K562 (cell line): ENCODE data around the gene MYBPHL. TPM values are rescaled to one million over a fixed set of nuclear protein-coding genes. Genes with fewer than 3 reads are reported as not detected.

ENCODE experiments used
- HMG20B ChIP-seq: fragments of 250-450 bp; sonication (Bioruptor Pico); IDR thresholded peaks from 2 replicates; pipeline ENCODE4 v1.5.0; 2021; ENCODE audit warnings: mild to moderate bottlenecking
- HSF4 ChIP-seq: fragments of 250-450 bp; sonication (Bioruptor Pico); IDR thresholded peaks from 2 replicates; pipeline ENCODE4 v2.1.2; 2022; ENCODE audit warnings: mild to moderate bottlenecking, moderate library complexity, borderline replicate concordance
- MCM3 ChIP-seq: fragments of 450-650 bp; IDR thresholded peaks from 2 replicates; pipeline ENCODE4 v1.6.1; 2016
- PBX2 ChIP-seq, 2 experiments: IDR thresholded peaks in 1 of 2; conservative IDR thresholded peaks in 1 of 2; 2 replicates each; pipeline ENCODE4 v1.6.1; 2016; ENCODE audit warnings: low read depth in 2 of 2, mild to moderate bottlenecking in 1 of 2, missing compliant biosample characterization in 1 of 2, missing genetic modification characterization in 1 of 2, moderate library complexity in 1 of 2
- PHF8 ChIP-seq: fragments of 200-600 bp; sonication (generic); IDR thresholded peaks from 2 replicates; pipeline ENCODE4 v1.6.1; 2012; ENCODE audit warnings: mixed run types, mild to moderate bottlenecking, inconsistent platforms, low read length, moderate library complexity, borderline replicate concordance
- PTTG1 ChIP-seq: fragments of 450-650 bp; IDR thresholded peaks from 2 replicates; pipeline ENCODE4 v1.6.1; 2016; ENCODE audit warnings: low read depth, mild to moderate bottlenecking, missing genetic modification characterization, missing compliant biosample characterization
- SNRNP70 ChIP-seq: fragments of 200-400 bp; formaldehyde crosslinking; optimal IDR thresholded peaks from 2 replicates; pipeline ENCODE3; 2017; ENCODE audit warnings: low read depth, low read length
- SP1 ChIP-seq: sonication (generic); formaldehyde crosslinking; IDR thresholded peaks from 2 replicates; pipeline ENCODE4 v1.8.1; 2022; ENCODE audit warnings: mild to moderate bottlenecking, missing genetic modification reagents
- ZNF175 ChIP-seq: fragments of 200-800 bp; sonication (Bioruptor generic); IDR thresholded peaks from 2 replicates; pipeline ENCODE4 v1.6.1; 2016; ENCODE audit warnings: low read depth, mild to moderate bottlenecking, missing genetic modification characterization, missing compliant biosample characterization
- ZNF3 ChIP-seq: fragments of 250-450 bp; sonication (Bioruptor Pico); IDR thresholded peaks from 2 replicates; pipeline ENCODE4 v1.5.0; 2021; ENCODE audit warnings: mild to moderate bottlenecking, moderate library complexity
- ZNF395 ChIP-seq: fragments of 200-800 bp; sonication (Bioruptor generic); IDR thresholded peaks from 2 replicates; pipeline ENCODE4 v1.6.1; 2017; ENCODE audit warnings: missing genetic modification characterization, missing compliant biosample characterization
- ZNF445 ChIP-seq: fragments of 250-450 bp; sonication (Bioruptor Pico); IDR thresholded peaks from 2 replicates; pipeline ENCODE4 v1.4.0; 2020; ENCODE audit warnings: low read depth, mild to moderate bottlenecking, moderate library complexity
- ZNF561 ChIP-seq: fragments of 450-650 bp; formaldehyde crosslinking; conservative IDR thresholded peaks from 2 replicates; pipeline ENCODE4 v1.4.0; 2020; ENCODE audit warnings: mild to moderate bottlenecking, moderate library complexity
- polyA plus RNA-seq, 8 experiments: library from polyadenylated mRNA; depleted of rRNA in 4 of 8; stranded (reverse) in 5 of 8; unstranded in 3 of 8; fragments of >200 nt; fragmentation: Nextera tagmentation in 2 of 8; fragmentation: Illumina TruSeq in 1 of 8; extraction: Ambion mirVana in 2 of 8; extraction: Trizol in 1 of 8; gene quantifications; 2 replicates each; pipeline versions ENCODE4 v1.2.1 to v1.2.3, GENCODE V29; 2011 to 2014; ENCODE audit warnings: inconsistent platforms in 1 of 8, missing spikeins in 1 of 8
- total RNA-seq, 7 experiments: library from RNA; depleted of rRNA in 6 of 7; stranded (reverse); fragments of >200 nt in 6 of 7; fragmentation: Illumina TruSeq in 2 of 7; extraction: Trizol in 2 of 7; gene quantifications; 2 replicates each; pipeline versions ENCODE4 v1.2.1 to v1.2.3, GENCODE V29; 2011 to 2021; ENCODE audit warnings: low replicate concordance in 1 of 7
- TF ChIP-seq, protein P1 (sequence below), 2 experiments: fragments of 450-650 bp; IDR thresholded peaks; 2 replicates each; pipeline ENCODE4 v1.6.1; 2016
- TF ChIP-seq, protein P2 (sequence below): fragments of 250-450 bp; sonication (Bioruptor Pico); IDR thresholded peaks from 2 replicates; pipeline ENCODE4 v1.4.0; 2020

Gene MYBPHL
- total and polyA plus RNA-seq, 9 of the 15 experiments (the other 6 are each of a cell fraction or from before 2014, with no cell fraction given), result 0.20 to 1.9 (median 0.33) TPM

DNA sequence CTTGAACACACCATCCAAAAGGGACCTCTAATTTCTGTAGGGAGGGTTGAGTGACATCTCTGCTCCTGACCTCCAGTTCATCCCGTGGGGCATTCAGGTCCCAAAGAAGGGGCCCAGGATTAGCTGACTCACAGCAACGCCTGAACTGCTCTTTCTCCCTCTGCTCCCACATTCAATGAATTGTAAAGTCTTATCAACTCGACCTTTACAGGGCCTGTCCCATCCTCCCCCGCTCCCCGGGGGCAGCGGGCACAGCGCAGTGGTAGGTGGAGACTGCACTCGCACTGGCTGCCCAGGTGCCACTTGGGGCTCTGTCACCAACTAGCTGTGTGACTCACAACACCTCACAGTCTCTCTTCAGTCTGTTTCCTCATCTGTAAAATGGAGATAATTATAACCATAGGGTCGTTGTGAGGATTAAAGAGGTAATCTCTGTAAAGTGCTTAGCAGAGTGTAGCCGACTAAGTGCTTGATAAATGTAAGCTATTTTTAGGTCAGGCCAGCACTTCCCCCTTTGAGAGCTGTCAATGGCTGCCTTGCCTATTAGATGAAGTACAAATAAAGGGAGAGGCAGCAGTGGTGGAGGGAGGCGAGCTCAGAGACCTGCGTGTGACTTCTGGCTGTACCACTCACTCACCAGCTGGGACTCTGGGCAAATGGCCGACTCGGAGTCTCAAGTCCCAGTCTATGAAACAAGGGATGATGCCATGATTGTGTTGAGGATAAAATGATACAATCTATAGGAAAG is 637 bp upstream of the MYBPHL start (continued):
- TF ChIP-seq PBX2 (CRISPR knock-in tag; IDR thresholded peaks at IDR 0.05; ENCODE audit: low read depth), result no peak
- TF ChIP-seq PBX2 (tag; conservative IDR thresholded peaks at IDR 0.05; ENCODE audit: low read depth), result peak; percentile 23
- no peak; the same call in 1 of the 2 replicates for TF ChIP-seq PHF8
- TF ChIP-seq ZNF3 (CRISPR knock-in tag), result no peak
- TF ChIP-seq ZNF395 (CRISPR knock-in tag), result no peak
- no peak for TF ChIP-seq ZNF561
- no peak for TF ChIP-seq MCM3
- TF ChIP-seq, protein P1, sequence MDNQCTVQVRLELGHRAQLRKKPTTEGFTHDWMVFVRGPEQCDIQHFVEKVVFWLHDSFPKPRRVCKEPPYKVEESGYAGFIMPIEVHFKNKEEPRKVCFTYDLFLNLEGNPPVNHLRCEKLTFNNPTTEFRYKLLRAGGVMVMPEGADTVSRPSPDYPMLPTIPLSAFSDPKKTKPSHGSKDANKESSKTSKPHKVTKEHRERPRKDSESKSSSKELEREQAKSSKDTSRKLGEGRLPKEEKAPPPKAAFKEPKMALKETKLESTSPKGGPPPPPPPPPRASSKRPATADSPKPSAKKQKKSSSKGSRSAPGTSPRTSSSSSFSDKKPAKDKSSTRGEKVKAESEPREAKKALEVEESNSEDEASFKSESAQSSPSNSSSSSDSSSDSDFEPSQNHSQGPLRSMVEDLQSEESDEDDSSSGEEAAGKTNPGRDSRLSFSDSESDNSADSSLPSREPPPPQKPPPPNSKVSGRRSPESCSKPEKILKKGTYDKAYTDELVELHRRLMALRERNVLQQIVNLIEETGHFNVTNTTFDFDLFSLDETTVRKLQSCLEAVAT (IDR thresholded peaks at IDR 0.05), result no peak
- no peak for TF ChIP-seq PTTG1 (tag)
- no peak for TF ChIP-seq SNRNP70
- peak; percentile 74; the same call in 1 of the 2 replicates for TF ChIP-seq SP1
- TF ChIP-seq ZNF445 (CRISPR knock-in tag), result no peak
- no peak for TF ChIP-seq ZNF175 (CRISPR knock-in tag)
- TF ChIP-seq, protein P2, sequence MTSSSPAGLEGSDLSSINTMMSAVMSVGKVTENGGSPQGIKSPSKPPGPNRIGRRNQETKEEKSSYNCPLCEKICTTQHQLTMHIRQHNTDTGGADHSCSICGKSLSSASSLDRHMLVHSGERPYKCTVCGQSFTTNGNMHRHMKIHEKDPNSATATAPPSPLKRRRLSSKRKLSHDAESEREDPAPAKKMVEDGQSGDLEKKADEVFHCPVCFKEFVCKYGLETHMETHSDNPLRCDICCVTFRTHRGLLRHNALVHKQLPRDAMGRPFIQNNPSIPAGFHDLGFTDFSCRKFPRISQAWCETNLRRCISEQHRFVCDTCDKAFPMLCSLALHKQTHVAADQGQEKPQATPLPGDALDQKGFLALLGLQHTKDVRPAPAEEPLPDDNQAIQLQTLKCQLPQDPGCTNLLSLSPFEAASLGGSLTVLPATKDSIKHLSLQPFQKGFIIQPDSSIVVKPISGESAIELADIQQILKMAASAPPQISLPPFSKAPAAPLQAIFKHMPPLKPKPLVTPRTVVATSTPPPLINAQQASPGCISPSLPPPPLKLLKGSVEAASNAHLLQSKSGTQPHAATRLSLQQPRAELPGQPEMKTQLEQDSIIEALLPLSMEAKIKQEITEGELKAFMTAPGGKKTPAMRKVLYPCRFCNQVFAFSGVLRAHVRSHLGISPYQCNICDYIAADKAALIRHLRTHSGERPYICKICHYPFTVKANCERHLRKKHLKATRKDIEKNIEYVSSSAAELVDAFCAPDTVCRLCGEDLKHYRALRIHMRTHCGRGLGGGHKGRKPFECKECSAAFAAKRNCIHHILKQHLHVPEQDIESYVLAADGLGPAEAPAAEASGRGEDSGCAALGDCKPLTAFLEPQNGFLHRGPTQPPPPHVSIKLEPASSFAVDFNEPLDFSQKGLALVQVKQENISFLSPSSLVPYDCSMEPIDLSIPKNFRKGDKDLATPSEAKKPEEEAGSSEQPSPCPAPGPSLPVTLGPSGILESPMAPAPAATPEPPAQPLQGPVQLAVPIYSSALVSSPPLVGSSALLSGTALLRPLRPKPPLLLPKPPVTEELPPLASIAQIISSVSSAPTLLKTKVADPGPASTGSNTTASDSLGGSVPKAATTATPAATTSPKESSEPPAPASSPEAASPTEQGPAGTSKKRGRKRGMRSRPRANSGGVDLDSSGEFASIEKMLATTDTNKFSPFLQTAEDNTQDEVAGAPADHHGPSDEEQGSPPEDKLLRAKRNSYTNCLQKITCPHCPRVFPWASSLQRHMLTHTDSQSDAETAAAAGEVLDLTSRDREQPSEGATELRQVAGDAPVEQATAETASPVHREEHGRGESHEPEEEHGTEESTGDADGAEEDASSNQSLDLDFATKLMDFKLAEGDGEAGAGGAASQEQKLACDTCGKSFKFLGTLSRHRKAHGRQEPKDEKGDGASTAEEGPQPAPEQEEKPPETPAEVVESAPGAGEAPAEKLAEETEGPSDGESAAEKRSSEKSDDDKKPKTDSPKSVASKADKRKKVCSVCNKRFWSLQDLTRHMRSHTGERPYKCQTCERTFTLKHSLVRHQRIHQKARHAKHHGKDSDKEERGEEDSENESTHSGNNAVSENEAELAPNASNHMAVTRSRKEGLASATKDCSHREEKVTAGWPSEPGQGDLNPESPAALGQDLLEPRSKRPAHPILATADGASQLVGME (CRISPR knock-in tag), result no peak
- no peak for TF ChIP-seq HSF4 (CRISPR knock-in tag)
- TF ChIP-seq HMG20B (CRISPR knock-in tag), result no peak
